Measurements from ENCODE around the gene TSPEAR. TPM values are rescaled to one million over a fixed set of nuclear protein-coding genes. Genes with fewer than 3 reads are reported as not detected.

Gene TSPEAR
- total RNA-seq, 2 experiments from 2014 or later = not detected

GRCh38 chr21:44751186-44751798, 39.9 kb upstream of the TSPEAR start:
- Mint-ChIP-seq H3K36me3 (ENCODE audit: low read depth) (no peaks in the 10 kb centered on the region), H3K9me3 (no peaks in the 10 kb centered on the region), H3K27ac (no peak overlapping the region), H3K4me1 (ENCODE audit: low read depth) (no peaks in the 10 kb centered on the region), H3K27me3 (ENCODE audit: low read depth) (peaks cover 11% of the 10 kb centered on the region), H3K4me3 (no peak overlapping the region)
- CTCF ChIA-PET = no interaction called here
- intact Hi-C loops (cut with micrococcal nuclease) = no loop called here
- no peak for DNase-seq

- CTCF ChIA-PET = interaction anchor here (1.3 kb wide), 1 partner anchor 167 kb away, joined by 3 read pairs; no protein-coding TSS in a partner anchor
- DNase-seq = no peak
- Mint-ChIP-seq H3K27ac (no peak overlapping the region), H3K4me1 (ENCODE audit: low read depth) (no peaks in the 10 kb centered on the region), H3K36me3 (ENCODE audit: low read depth) (no peaks in the 10 kb centered on the region), H3K4me3 (no peak overlapping the region), H3K9me3 (no peaks in the 10 kb centered on the region), H3K27me3 (ENCODE audit: low read depth) (peaks cover 11% of the 10 kb centered on the region)
- intact Hi-C loops (cut with micrococcal nuclease) = no loop called here
Observed at GRCh38 chr21:44750675-44751025, 39.3 kb upstream of the TSPEAR start.

GRCh38 chr21:44749759-44750674, 38.6 kb upstream of the TSPEAR start:
- no peaks in the 10 kb centered on the region for H3K4me1 Mint-ChIP-seq (ENCODE audit: low read depth)
- no peak overlapping the region for H3K4me3 Mint-ChIP-seq
- no peak overlapping the region for H3K27ac Mint-ChIP-seq
- no peak for DNase-seq
- intact Hi-C loops (cut with micrococcal nuclease) = no loop called here
- peaks cover 11% of the 10 kb centered on the region for H3K27me3 Mint-ChIP-seq (ENCODE audit: low read depth)
- H3K36me3 Mint-ChIP-seq (ENCODE audit: low read depth) = no peaks in the 10 kb centered on the region
- CTCF ChIA-PET = interaction anchor here (1.2 to 1.3 kb wide), 2 partner anchors 166 to 240 kb away, joined by 3 read pairs; no protein-coding TSS in a partner anchor
- no peaks in the 10 kb centered on the region for H3K9me3 Mint-ChIP-seq

GRCh38 chr21:44749116-44749758, 37.9 kb upstream of the TSPEAR start:
- Mint-ChIP-seq H3K4me3 (no peak overlapping the region), H3K27ac (no peak overlapping the region), H3K27me3 (ENCODE audit: low read depth) (peaks cover 11% of the 10 kb centered on the region), H3K4me1 (ENCODE audit: low read depth) (no peaks in the 10 kb centered on the region), H3K9me3 (no peaks in the 10 kb centered on the region), H3K36me3 (ENCODE audit: low read depth) (no peaks in the 10 kb centered on the region)
- DNase-seq = no peak
- CTCF ChIA-PET = interaction anchor here (0.6 to 1.3 kb wide), 3 partner anchors 22 to 239 kb away, joined by 3 read pairs; no protein-coding TSS in a partner anchor
- intact Hi-C loops (cut with micrococcal nuclease) = no loop called here

GRCh38 chr21:44748621-44749020, 37.2 kb upstream of the TSPEAR start:
- CTCF ChIA-PET = interaction anchor here (0.6 kb wide), 1 partner anchor 23 kb away, joined by 3 read pairs; no protein-coding TSS in a partner anchor
- H3K36me3 Mint-ChIP-seq (ENCODE audit: low read depth) = no peaks in the 10 kb centered on the region
- H3K4me3 Mint-ChIP-seq = no peak overlapping the region
- no peaks in the 10 kb centered on the region for H3K4me1 Mint-ChIP-seq (ENCODE audit: low read depth)
- intact Hi-C loops (cut with micrococcal nuclease) = no loop called here
- DNase-seq = no peak
- H3K27me3 Mint-ChIP-seq (ENCODE audit: low read depth) = peaks cover 11% of the 10 kb centered on the region
- H3K9me3 Mint-ChIP-seq = no peaks in the 10 kb centered on the region
- H3K27ac Mint-ChIP-seq = no peak overlapping the region

- Mint-ChIP-seq H3K27ac (no peak overlapping the region), H3K36me3 (ENCODE audit: low read depth) (no peaks in the 10 kb centered on the region), H3K9me3 (no peaks in the 10 kb centered on the region), H3K27me3 (ENCODE audit: low read depth) (no peaks in the 10 kb centered on the region), H3K4me3 (no peak overlapping the region), H3K4me1 (ENCODE audit: low read depth) (peaks cover 4% of the 10 kb centered on the region)
- intact Hi-C loops (cut with micrococcal nuclease) = loop anchor here (1.0 kb wide), 2 partner anchors 51 to 232 kb away; no protein-coding TSS in a partner anchor
- CTCF ChIA-PET = interaction anchor here (0.5 to 4.9 kb wide), 14 partner anchors 9 to 241 kb away, joined by 3 to 37 read pairs (median 3); no protein-coding TSS in a partner anchor
- peak; percentile 18 for DNase-seq
Observed at GRCh38 chr21:44742418-44743153, 31.2 kb upstream of the TSPEAR start.

GRCh38 chr21:44741921-44742320, 30.5 kb upstream of the TSPEAR start:
- CTCF ChIA-PET = interaction anchor here (0.5 to 4.9 kb wide), 13 partner anchors 8 to 240 kb away, joined by 3 to 37 read pairs (median 3); no protein-coding TSS in a partner anchor
- Mint-ChIP-seq H3K4me1 (ENCODE audit: low read depth) (peaks cover 4% of the 10 kb centered on the region), H3K27me3 (ENCODE audit: low read depth) (no peaks in the 10 kb centered on the region), H3K9me3 (no peaks in the 10 kb centered on the region), H3K4me3 (no peak overlapping the region), H3K27ac (no peak overlapping the region), H3K36me3 (ENCODE audit: low read depth) (no peaks in the 10 kb centered on the region)
- no peak for DNase-seq
- intact Hi-C loops (cut with micrococcal nuclease) = loop anchor here (1.0 kb wide), 2 partner anchors 51 to 232 kb away; no protein-coding TSS in a partner anchor

GRCh38 chr21:44740742-44741141, 29.4 kb upstream of the TSPEAR start:
- DNase-seq = no peak
- Mint-ChIP-seq H3K4me3 (no peak overlapping the region), H3K9me3 (no peaks in the 10 kb centered on the region), H3K4me1 (ENCODE audit: low read depth) (peaks cover 4% of the 10 kb centered on the region), H3K27ac (no peak overlapping the region), H3K36me3 (ENCODE audit: low read depth) (no peaks in the 10 kb centered on the region), H3K27me3 (ENCODE audit: low read depth) (no peaks in the 10 kb centered on the region)
- intact Hi-C loops (cut with micrococcal nuclease) = no loop called here
- CTCF ChIA-PET = interaction anchor here (0.9 to 4.9 kb wide), 4 partner anchors 21 to 230 kb away, joined by 3 to 37 read pairs (median 4); no protein-coding TSS in a partner anchor

- H3K27me3 Mint-ChIP-seq (ENCODE audit: low read depth) = no peaks in the 10 kb centered on the region
- no peak overlapping the region for H3K27ac Mint-ChIP-seq
- intact Hi-C loops (cut with micrococcal nuclease) = no loop called here
- H3K4me3 Mint-ChIP-seq = no peak overlapping the region
- DNase-seq = no peak
- H3K9me3 Mint-ChIP-seq = no peaks in the 10 kb centered on the region
- CTCF ChIA-PET = interaction anchor here (1.5 to 4.9 kb wide), 3 partner anchors 54 to 290 kb away, joined by 3 to 37 read pairs (median 5); no protein-coding TSS in a partner anchor
- peaks cover 4% of the 10 kb centered on the region for H3K4me1 Mint-ChIP-seq (ENCODE audit: low read depth)
- no peaks in the 10 kb centered on the region for H3K36me3 Mint-ChIP-seq (ENCODE audit: low read depth)
Observed at GRCh38 chr21:44739316-44739715, 27.9 kb upstream of the TSPEAR start.

- DNase-seq = no peak
- Mint-ChIP-seq H3K27me3 (ENCODE audit: low read depth) (no peaks in the 10 kb centered on the region), H3K36me3 (ENCODE audit: low read depth) (no peaks in the 10 kb centered on the region), H3K4me3 (no peak overlapping the region), H3K9me3 (no peaks in the 10 kb centered on the region), H3K27ac (no peak overlapping the region), H3K4me1 (ENCODE audit: low read depth) (peaks cover 4% of the 10 kb centered on the region)
- intact Hi-C loops (cut with micrococcal nuclease) = no loop called here
- CTCF ChIA-PET = interaction anchor here (1.5 kb wide), 1 partner anchor 289 kb away, joined by 3 read pairs; no protein-coding TSS in a partner anchor
Observed at GRCh38 chr21:44738621-44739020, 27.2 kb upstream of the TSPEAR start.

- Mint-ChIP-seq H3K4me3 (no peak overlapping the region), H3K36me3 (ENCODE audit: low read depth) (no peaks in the 10 kb centered on the region), H3K9me3 (no peaks in the 10 kb centered on the region), H3K27me3 (ENCODE audit: low read depth) (no peaks in the 10 kb centered on the region), H3K4me1 (ENCODE audit: low read depth) (peaks cover 4% of the 10 kb centered on the region), H3K27ac (no peak overlapping the region)
- DNase-seq = no peak
- CTCF ChIA-PET = no interaction called here
- intact Hi-C loops (cut with micrococcal nuclease) = no loop called here
Observed at GRCh38 chr21:44737706-44738354, 26.5 kb upstream of the TSPEAR start.

Measured in activated naive CD4-positive, alpha-beta T cell treated with anti-CD3 and anti-CD28 coated beads for 36 hours (primary cell).